Progenitor cell of endocrine pancreas (in vitro differentiated cells): ENCODE results near the gene RAET1L. TPM values are rescaled to one million over a fixed set of nuclear protein-coding genes. Genes with fewer than 3 reads are reported as not detected.
A peak's percentile ranks its signal among the peaks of the same experiment; 100 is the strongest.

Experiments
- DNase-seq: peaks from one replicate; pipeline ENCODE4 v3.0.0; 2021; ENCODE audit warnings: low spot score; ENCODE audit not compliant: unreplicated experiment
- H3K27ac Mint-ChIP-seq: 2 replicates; pipeline ENCODE4 v1.8.0; 2021; ENCODE audit warnings: mild to moderate bottlenecking, moderate library complexity, mixed read lengths
- H3K27me3 Mint-ChIP-seq: 2 replicates; pipeline ENCODE4 v1.8.0; 2021; ENCODE audit warnings: mixed read lengths
- H3K36me3 Mint-ChIP-seq: 2 replicates; pipeline ENCODE4 v1.8.0; 2022; ENCODE audit warnings: mixed read lengths; ENCODE audit not compliant: insufficient read depth
- H3K4me1 Mint-ChIP-seq: 2 replicates; pipeline ENCODE4 v1.8.0; 2021; ENCODE audit warnings: low read depth, mixed read lengths
- H3K4me3 Mint-ChIP-seq: 2 replicates; pipeline ENCODE4 v1.8.0; 2021; ENCODE audit warnings: low read depth, mild to moderate bottlenecking, moderate library complexity, mixed read lengths
- H3K9me3 Mint-ChIP-seq: 2 replicates; pipeline ENCODE4 v1.8.0; 2021; ENCODE audit warnings: low read depth, mixed read lengths
- total RNA-seq: library from RNA; stranded (reverse); gene quantifications from 2 replicates; pipeline ENCODE4 v1.2.1, GENCODE V29; 2021
- TF ChIP-seq, protein P1 (sequence below): fragments of 200-600 bp; sonication (generic); IDR thresholded peaks from one replicate; pipeline ENCODE4 v1.5.0; 2021; ENCODE audit warnings: antibody characterized with exemption, mild to moderate bottlenecking; ENCODE audit not compliant: unreplicated experiment

The RAET1L gene
- total RNA-seq, 1 donor from 2014 or later, result not detected

DNA sequence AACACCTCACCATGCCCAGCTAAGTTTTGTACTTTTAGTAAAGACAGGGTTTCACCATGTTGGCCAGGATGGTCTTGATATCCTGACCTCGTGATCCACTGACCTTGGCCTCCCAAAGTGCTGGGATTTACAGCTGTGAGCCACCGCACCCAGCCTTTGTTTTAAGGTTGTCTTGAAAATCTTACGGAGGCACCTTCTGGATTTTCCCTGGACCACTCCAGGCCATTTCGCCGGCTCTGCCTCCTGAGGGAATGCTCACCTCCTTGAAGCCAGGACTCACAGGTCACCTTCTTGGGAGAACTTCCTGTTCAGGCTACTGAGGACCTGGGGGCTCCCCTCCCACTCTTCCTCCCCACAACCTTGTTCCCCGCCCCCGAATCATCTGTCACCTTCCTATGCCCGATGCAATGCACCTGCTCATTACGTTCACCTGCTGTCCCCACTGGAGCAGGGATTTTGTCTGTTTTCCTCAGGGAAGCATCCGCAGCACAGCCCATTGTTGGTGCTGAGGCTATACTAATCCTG lies 19.4 kb upstream of the RAET1L start:
- Mint-ChIP-seq H3K27me3 (peaks cover 73% of the 10 kb centered on the region), H3K9me3 (no peaks in the 10 kb centered on the region)

DNA sequence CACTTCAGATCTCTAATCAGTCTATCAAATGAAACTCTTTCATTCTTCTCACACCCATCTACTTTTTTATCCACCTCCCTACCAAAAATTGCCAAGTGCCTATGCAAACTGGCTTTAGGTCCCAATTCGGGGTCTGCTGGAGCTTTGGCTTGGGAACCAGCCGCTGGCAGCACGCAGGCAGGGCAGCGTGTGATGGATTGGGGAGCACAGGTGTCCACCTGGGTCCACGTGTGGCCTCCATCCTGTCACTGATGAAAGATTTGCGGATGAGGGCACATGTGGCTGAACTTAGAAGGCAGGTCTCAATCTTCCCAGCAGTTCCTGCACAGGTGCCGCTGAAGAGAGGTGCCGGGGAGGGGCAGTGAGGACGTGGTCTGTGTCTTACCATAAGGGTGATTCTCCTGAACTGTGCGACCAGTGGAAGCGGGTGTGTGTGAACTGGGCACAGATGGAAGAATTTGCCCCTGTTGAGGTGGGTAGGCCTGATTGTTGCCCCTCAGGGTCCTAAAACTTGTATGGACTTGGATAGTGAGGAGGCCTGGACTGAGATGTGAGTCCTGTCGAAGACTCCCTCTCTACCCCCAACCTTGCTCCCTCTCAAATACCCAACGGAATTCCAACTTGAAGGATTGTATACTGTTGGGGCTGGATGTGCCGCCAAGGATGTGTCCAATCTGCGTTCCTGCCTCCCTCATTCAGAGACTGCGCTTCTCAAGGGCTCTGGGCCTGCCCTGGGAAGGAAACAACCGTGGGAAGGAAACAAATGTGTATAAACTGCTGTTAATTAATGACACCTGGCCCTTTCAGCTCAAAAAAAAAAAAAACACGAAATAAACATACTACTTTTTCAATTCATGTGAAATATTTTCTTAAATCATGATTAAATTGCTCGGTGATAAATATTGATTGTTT lies 18.4 kb upstream of the RAET1L start:
- Mint-ChIP-seq H3K4me1 (no peaks in the 10 kb centered on the region), H3K9me3 (no peaks in the 10 kb centered on the region), H3K4me3 (no peak overlapping the region), H3K27ac (no peak overlapping the region), H3K27me3 (peaks cover 82% of the 10 kb centered on the region), H3K36me3 (no peaks in the 10 kb centered on the region)
- no peak for DNase-seq
- TF ChIP-seq, protein P1, sequence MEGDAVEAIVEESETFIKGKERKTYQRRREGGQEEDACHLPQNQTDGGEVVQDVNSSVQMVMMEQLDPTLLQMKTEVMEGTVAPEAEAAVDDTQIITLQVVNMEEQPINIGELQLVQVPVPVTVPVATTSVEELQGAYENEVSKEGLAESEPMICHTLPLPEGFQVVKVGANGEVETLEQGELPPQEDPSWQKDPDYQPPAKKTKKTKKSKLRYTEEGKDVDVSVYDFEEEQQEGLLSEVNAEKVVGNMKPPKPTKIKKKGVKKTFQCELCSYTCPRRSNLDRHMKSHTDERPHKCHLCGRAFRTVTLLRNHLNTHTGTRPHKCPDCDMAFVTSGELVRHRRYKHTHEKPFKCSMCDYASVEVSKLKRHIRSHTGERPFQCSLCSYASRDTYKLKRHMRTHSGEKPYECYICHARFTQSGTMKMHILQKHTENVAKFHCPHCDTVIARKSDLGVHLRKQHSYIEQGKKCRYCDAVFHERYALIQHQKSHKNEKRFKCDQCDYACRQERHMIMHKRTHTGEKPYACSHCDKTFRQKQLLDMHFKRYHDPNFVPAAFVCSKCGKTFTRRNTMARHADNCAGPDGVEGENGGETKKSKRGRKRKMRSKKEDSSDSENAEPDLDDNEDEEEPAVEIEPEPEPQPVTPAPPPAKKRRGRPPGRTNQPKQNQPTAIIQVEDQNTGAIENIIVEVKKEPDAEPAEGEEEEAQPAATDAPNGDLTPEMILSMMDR, result no peak

More for the DNA sequence above, 19.4 kb upstream of the RAET1L start:
- no peak for DNase-seq
- H3K4me3 Mint-ChIP-seq, result no peak overlapping the region
- H3K4me1 Mint-ChIP-seq, result no peaks in the 10 kb centered on the region
- TF ChIP-seq, protein P1, result no peak
- H3K36me3 Mint-ChIP-seq, result no peaks in the 10 kb centered on the region
- H3K27ac Mint-ChIP-seq, result no peak overlapping the region

DNA sequence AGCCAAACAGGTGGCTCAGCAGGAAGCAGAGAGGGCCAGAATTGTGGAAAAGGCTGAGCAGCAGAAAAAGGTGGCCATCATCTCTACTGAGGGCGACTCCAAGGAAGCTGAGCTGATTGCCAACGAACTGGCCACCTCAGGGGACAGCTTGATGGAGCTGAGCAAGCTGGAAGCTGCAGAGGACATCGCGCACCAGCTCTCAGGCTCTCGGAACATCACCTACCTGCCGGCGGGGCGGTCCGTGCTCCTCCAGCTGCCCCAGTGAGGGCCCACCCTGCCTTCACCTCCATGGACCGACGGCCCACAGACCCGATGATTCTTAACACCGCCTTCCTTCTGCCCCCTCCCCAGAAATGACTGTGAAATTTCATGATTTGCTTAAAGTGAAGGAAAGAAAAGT lies 17.8 kb upstream of the RAET1L start:
- Mint-ChIP-seq H3K36me3 (no peaks in the 10 kb centered on the region), H3K27me3 (peaks cover 86% of the 10 kb centered on the region), H3K4me1 (peaks cover 2% of the 10 kb centered on the region), H3K27ac (no peak overlapping the region), H3K9me3 (no peaks in the 10 kb centered on the region), H3K4me3 (no peak overlapping the region)
- no peak for DNase-seq
- TF ChIP-seq, protein P1, result no peak

DNA sequence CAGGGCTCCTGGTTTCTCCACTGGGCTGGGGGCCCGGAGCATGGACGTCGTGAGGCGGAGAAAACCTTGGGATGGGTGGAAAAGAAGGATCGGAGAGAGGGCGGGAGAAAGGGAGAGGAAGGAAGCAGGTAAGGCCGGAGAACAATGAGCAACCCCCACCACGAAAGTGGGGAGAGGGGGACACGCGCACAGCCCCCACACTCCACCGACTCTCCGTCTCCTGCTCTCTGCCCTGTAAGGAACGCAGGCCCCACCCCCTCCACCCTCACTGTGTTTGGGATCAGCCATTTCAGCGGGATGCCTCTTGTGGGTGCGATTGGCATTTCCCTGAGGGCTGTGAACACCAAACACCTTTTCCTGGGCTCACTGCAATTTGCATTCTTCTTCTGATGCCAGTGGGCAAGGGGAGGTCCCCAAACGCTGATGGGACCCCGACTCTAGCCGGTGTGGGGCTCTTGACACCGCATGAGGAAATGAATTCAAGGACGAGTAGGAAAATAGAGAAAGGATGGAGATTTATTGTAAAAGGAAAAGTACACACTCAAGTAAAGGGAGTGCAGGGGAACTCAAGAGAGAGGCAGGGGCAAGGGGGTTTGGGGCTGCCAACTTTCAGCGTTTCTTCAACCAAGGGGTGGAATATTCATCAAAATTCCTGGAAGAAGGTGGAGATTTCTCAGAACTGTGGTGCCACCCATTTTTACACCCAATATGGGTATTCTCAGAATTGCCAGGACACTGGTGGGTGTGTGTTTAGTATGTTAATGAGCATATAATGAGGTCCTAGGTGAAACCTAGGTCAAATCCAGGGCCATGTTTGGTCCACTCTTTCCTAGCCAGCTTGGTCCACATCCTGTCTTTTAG lies 13.1 kb upstream of the RAET1L start:
- no peak for DNase-seq
- Mint-ChIP-seq H3K27ac (no peak overlapping the region), H3K27me3 (peaks cover 99% of the 10 kb centered on the region), H3K4me1 (peaks cover 5% of the 10 kb centered on the region), H3K9me3 (no peaks in the 10 kb centered on the region), H3K4me3 (peak overlapping the region; percentile 6), H3K36me3 (no peaks in the 10 kb centered on the region)
- TF ChIP-seq, protein P1, result peak; percentile 10
